Urinary bladder (tissue), 4 donors: ENCODE results near the gene ATP8A2. TPM values are rescaled to one million over a fixed set of nuclear protein-coding genes. Genes with fewer than 3 reads are reported as not detected.

Source experiments
- DNase-seq: peaks from one replicate; pipeline ENCODE4 v3.0.0-alpha.2; 2015; ENCODE audit errors: extremely low spot score
- H3K27ac ChIP-seq: one replicate; pipeline ENCODE4 v1.5.1; 2013; ENCODE audit warnings: low read depth, mild to moderate bottlenecking, moderate library complexity
- H3K36me3 ChIP-seq: one replicate; pipeline ENCODE4 v1.6.1; 2013; ENCODE audit warnings: mild to moderate bottlenecking, moderate library complexity; ENCODE audit not compliant: insufficient read depth
- H3K4me1 ChIP-seq: one replicate; pipeline ENCODE4 v1.6.1; 2013; ENCODE audit warnings: mild to moderate bottlenecking, moderate library complexity; ENCODE audit not compliant: insufficient read depth
- H3K4me3 ChIP-seq: one replicate; pipeline ENCODE4 v1.5.1; 2013; ENCODE audit warnings: low read depth, low read length
- WGBS: extraction: QIAGEN DNeasy Blood & Tissue Kit; methylation state at CpG from one replicate; pipeline ENCODE4 v1.1.7; 2013; 5-methylcytosine and 5-hydroxymethylcytosine counted together
- polyA plus RNA-seq: library from polyadenylated mRNA; stranded (reverse); fragments of 200-250 nt; gene quantifications from one replicate; pipeline ENCODE4 v1.2.3, GENCODE V29; 2013
- total RNA-seq: library from RNA; depleted of rRNA; stranded (reverse); fragments of >200 nt; gene quantifications from one replicate; pipeline ENCODE4 v1.2.3, GENCODE V29; 2014
- donor health status: healthy with polysubstance abuse.
- donor health status: healthy.

Gene ATP8A2
- total and polyA plus RNA-seq, 2 donors = 1.4 to 1.5 TPM

- DNase-seq = no peak
- H3K4me3 ChIP-seq = no peak overlapping the region
- no peaks in the 10 kb centered on the region for H3K4me1 ChIP-seq
- H3K36me3 ChIP-seq = no peaks in the 10 kb centered on the region
- H3K27ac ChIP-seq = no peak overlapping the region
- WGBS = 48% methylated on average over 6 of the region's 6 CpGs
Observed at GRCh38 chr13:25400925-25401324, 29.2 kb downstream of the ATP8A2 start.

GRCh38 chr13:25401958-25402357 is 30.2 kb downstream of the ATP8A2 start:
- WGBS = 89% methylated on average over 7 of the region's 7 CpGs
- Histone ChIP-seq H3K27ac (no peak overlapping the region), H3K36me3 (no peaks in the 10 kb centered on the region), H3K4me1 (no peaks in the 10 kb centered on the region), H3K4me3 (no peak overlapping the region)
- no peak for DNase-seq

- no peak overlapping the region for H3K4me3 ChIP-seq
- DNase-seq = no peak
- WGBS = 86% methylated on average over 1 of the region's 1 CpG
- H3K4me1 ChIP-seq = no peaks in the 10 kb centered on the region
- no peaks in the 10 kb centered on the region for H3K36me3 ChIP-seq
- no peak overlapping the region for H3K27ac ChIP-seq
Observed at GRCh38 chr13:25406377-25406776, 34.6 kb downstream of the ATP8A2 start.

- H3K27ac ChIP-seq = no peak overlapping the region
- no peak for DNase-seq
- no peaks in the 10 kb centered on the region for H3K4me1 ChIP-seq
- no peaks in the 10 kb centered on the region for H3K36me3 ChIP-seq
- WGBS = 86% methylated on average over 5 of the region's 5 CpGs
- H3K4me3 ChIP-seq = no peak overlapping the region
Observed at GRCh38 chr13:25409938-25410337, 38.2 kb downstream of the ATP8A2 start.

- no peaks in the 10 kb centered on the region for H3K36me3 ChIP-seq
- 41% methylated on average over 1 of the region's 1 CpG for WGBS
- no peaks in the 10 kb centered on the region for H3K4me1 ChIP-seq
- no peak overlapping the region for H3K4me3 ChIP-seq
- no peak overlapping the region for H3K27ac ChIP-seq
- no peak for DNase-seq
Observed at GRCh38 chr13:25415241-25415640, 43.5 kb downstream of the ATP8A2 start.

- Histone ChIP-seq H3K4me3 (no peak overlapping the region), H3K27ac (no peak overlapping the region), H3K4me1 (no peaks in the 10 kb centered on the region), H3K36me3 (no peaks in the 10 kb centered on the region)
- DNase-seq = no peak
- 43% methylated on average over 2 of the region's 2 CpGs for WGBS
Observed at GRCh38 chr13:25417535-25417934, 45.8 kb downstream of the ATP8A2 start.

GRCh38 chr13:25420161-25420560 is 48.4 kb downstream of the ATP8A2 start:
- H3K4me3 ChIP-seq = no peak overlapping the region
- H3K4me1 ChIP-seq = no peaks in the 10 kb centered on the region
- H3K36me3 ChIP-seq = no peaks in the 10 kb centered on the region
- no peak overlapping the region for H3K27ac ChIP-seq
- 73% methylated on average over 2 of the region's 2 CpGs for WGBS
- DNase-seq = no peak

- no peaks in the 10 kb centered on the region for H3K4me1 ChIP-seq
- H3K27ac ChIP-seq = no peak overlapping the region
- 70% methylated on average over 6 of the region's 6 CpGs for WGBS
- H3K36me3 ChIP-seq = no peaks in the 10 kb centered on the region
- no peak for DNase-seq
- no peak overlapping the region for H3K4me3 ChIP-seq
Observed at GRCh38 chr13:25421612-25422011, 49.8 kb downstream of the ATP8A2 start.

GRCh38 chr13:25422153-25422552 is 50.4 kb downstream of the ATP8A2 start:
- DNase-seq = no peak
- no peaks in the 10 kb centered on the region for H3K4me1 ChIP-seq
- H3K36me3 ChIP-seq = no peaks in the 10 kb centered on the region
- WGBS = 41% methylated on average over 2 of the region's 2 CpGs
- H3K27ac ChIP-seq = no peak overlapping the region
- H3K4me3 ChIP-seq = no peak overlapping the region

- Histone ChIP-seq H3K27ac (no peak overlapping the region), H3K4me3 (no peak overlapping the region), H3K4me1 (no peaks in the 10 kb centered on the region), H3K36me3 (no peaks in the 10 kb centered on the region)
- no peak for DNase-seq
- 81% methylated on average over 4 of the region's 4 CpGs for WGBS
Observed at GRCh38 chr13:25423831-25424230, 52.1 kb downstream of the ATP8A2 start.

- DNase-seq = no peak
- no peaks in the 10 kb centered on the region for H3K36me3 ChIP-seq
- 69% methylated on average over 6 of the region's 6 CpGs for WGBS
- H3K27ac ChIP-seq = no peak overlapping the region
- no peaks in the 10 kb centered on the region for H3K4me1 ChIP-seq
- no peak overlapping the region for H3K4me3 ChIP-seq
Observed at GRCh38 chr13:25429466-25429865, 57.7 kb downstream of the ATP8A2 start.

GRCh38 chr13:25432691-25433090 is 60.9 kb downstream of the ATP8A2 start:
- H3K4me1 ChIP-seq = no peaks in the 10 kb centered on the region
- 36% methylated on average over 2 of the region's 2 CpGs for WGBS
- H3K27ac ChIP-seq = no peak overlapping the region
- no peak overlapping the region for H3K4me3 ChIP-seq
- H3K36me3 ChIP-seq = no peaks in the 10 kb centered on the region
- peak; percentile 21 for DNase-seq

- no peak overlapping the region for H3K4me3 ChIP-seq
- 74% methylated on average over 4 of the region's 4 CpGs for WGBS
- DNase-seq = no peak
Observed at GRCh38 chr13:25440061-25440460, 68.3 kb downstream of the ATP8A2 start.

GRCh38 chr13:25446261-25446660 is 74.5 kb downstream of the ATP8A2 start:
- H3K27ac ChIP-seq = no peak overlapping the region
- WGBS = 60% methylated on average over 4 of the region's 4 CpGs
- no peak for DNase-seq

More at GRCh38 chr13:25440061-25440460, 68.3 kb downstream of the ATP8A2 start:
- no peaks in the 10 kb centered on the region for H3K4me1 ChIP-seq
- H3K36me3 ChIP-seq = no peaks in the 10 kb centered on the region
- H3K27ac ChIP-seq = no peak overlapping the region

GRCh38 chr13:25447396-25447795 is 75.6 kb downstream of the ATP8A2 start:
- Histone ChIP-seq H3K27ac (no peak overlapping the region), H3K4me1 (no peaks in the 10 kb centered on the region)
- 79% methylated on average over 3 of the region's 3 CpGs for WGBS

More at GRCh38 chr13:25446261-25446660, 74.5 kb downstream of the ATP8A2 start:
- H3K4me3 ChIP-seq = no peak overlapping the region
- H3K4me1 ChIP-seq = no peaks in the 10 kb centered on the region
- H3K36me3 ChIP-seq = no peaks in the 10 kb centered on the region

More at GRCh38 chr13:25447396-25447795, 75.6 kb downstream of the ATP8A2 start:
- H3K36me3 ChIP-seq = no peaks in the 10 kb centered on the region
- no peak for DNase-seq
- H3K4me3 ChIP-seq = no peak overlapping the region
